NCI-H82 treated with DMSO at 0.1 percent for 48 hours (cell line): ENCODE data around the gene SUPT3H.

ENCODE experiments used
- DNase-seq: peaks from one replicate; lab custom pipeline; 2025; ENCODE audit not compliant: unreplicated experiment; lab: John Stamatoyannopoulos, UW

The SUPT3H gene

GRCh38 chr6:45394586-45395095, 16.9 kb upstream of the SUPT3H start:
- DNase-seq = no peak

GRCh38 chr6:45388328-45388727, 10.6 kb upstream of the SUPT3H start:
- no peak for DNase-seq

- DNase-seq = no peak
Observed at GRCh38 chr6:45387236-45387635, 9.5 kb upstream of the SUPT3H start.

- DNase-seq = no peak
Observed at GRCh38 chr6:45386501-45386900, 8.8 kb upstream of the SUPT3H start.

- DNase-seq = no peak
Observed at GRCh38 chr6:45382391-45382790, 4.7 kb upstream of the SUPT3H start.

GRCh38 chr6:45378334-45378926, 696 bp upstream of the SUPT3H start:
- DNase-seq = peak; percentile 89

- peak; percentile 34 for DNase-seq
Observed at GRCh38 chr6:45377043-45377553, 636 bp downstream of the SUPT3H start.

- peak; percentile 18 for DNase-seq
Observed at GRCh38 chr6:45376310-45377042, 1.3 kb downstream of the SUPT3H start.

- DNase-seq = no peak
Observed at GRCh38 chr6:45375449-45375848, 2.3 kb downstream of the SUPT3H start.

GRCh38 chr6:45371924-45372573, 5.7 kb downstream of the SUPT3H start:
- DNase-seq = no peak

- no peak for DNase-seq
Observed at GRCh38 chr6:45369870-45370269, 7.9 kb downstream of the SUPT3H start.

- DNase-seq = no peak
Observed at GRCh38 chr6:45367999-45368398, 9.7 kb downstream of the SUPT3H start.

- DNase-seq = no peak
Observed at GRCh38 chr6:45366534-45366933, 11.2 kb downstream of the SUPT3H start.

- no peak for DNase-seq
Observed at GRCh38 chr6:45365036-45365435, 12.7 kb downstream of the SUPT3H start.

GRCh38 chr6:45364466-45364865, 13.3 kb downstream of the SUPT3H start:
- DNase-seq = no peak

GRCh38 chr6:45353654-45354053, 24.1 kb downstream of the SUPT3H start:
- no peak for DNase-seq

GRCh38 chr6:45351667-45352066, 26.1 kb downstream of the SUPT3H start:
- peak; percentile 86 for DNase-seq

- no peak for DNase-seq
Observed at GRCh38 chr6:45351076-45351475, 26.7 kb downstream of the SUPT3H start.

GRCh38 chr6:45350186-45350710, 27.5 kb downstream of the SUPT3H start:
- DNase-seq = no peak

- DNase-seq = no peak
Observed at GRCh38 chr6:45344900-45345299, 32.8 kb downstream of the SUPT3H start.

GRCh38 chr6:45328523-45328922, 49.2 kb downstream of the SUPT3H start:
- DNase-seq = no peak
